GM13977 (cell line): Measurements from ENCODE around the gene CFAP161.
"Not testable (repeated sequence)": the region's sequence is repeated elsewhere in the genome, so short reads cannot be mapped to it uniquely, and the experiment has no call there.

Experiments used
- DNase-seq: peaks from one replicate; pipeline ENCODE4 v3.0.0; 2012; ENCODE audit warnings: low spot score
- CTCF ChIP-seq: IDR thresholded peaks from 2 replicates; pipeline ENCODE4 v1.5.1; 2012; ENCODE audit warnings: mild to moderate bottlenecking, control low read depth; ENCODE audit not compliant: insufficient read depth; ENCODE audit errors: extremely low read depth, missing control alignments
- in situ Hi-C: fragments of 300-500 bp; cut with MboI; formaldehyde crosslinking; loops from one replicate; pipeline ENCODE4 v1.12.0; 2022; ENCODE audit warnings: low sequenced_read_pairs, low pct_unique_long_range_greater_than_20kb, mixed read lengths, inconsistent platforms; ENCODE audit not compliant: unreplicated experiment

The CFAP161 gene

GRCh38 chr15:81120069-81120468, 14.0 kb upstream of the CFAP161 start:
- in situ Hi-C loops: no loop called here
- no peak for DNase-seq
- TF ChIP-seq CTCF: no peak

- in situ Hi-C loops: no loop called here
- TF ChIP-seq CTCF: no peak
- no peak for DNase-seq
Observed at GRCh38 chr15:81126892-81127291, 7.2 kb upstream of the CFAP161 start.

GRCh38 chr15:81141478-81141877, 7.4 kb downstream of the CFAP161 start:
- DNase-seq, in situ Hi-C loops: not testable (repeated sequence)

- DNase-seq: no peak
- in situ Hi-C loops: no loop called here
- no peak for TF ChIP-seq CTCF
Observed at GRCh38 chr15:81146006-81146405, 11.9 kb downstream of the CFAP161 start.

- no peak for TF ChIP-seq CTCF
- in situ Hi-C loops: no loop called here
- no peak for DNase-seq
Observed at GRCh38 chr15:81146466-81146865, 12.4 kb downstream of the CFAP161 start.

GRCh38 chr15:81151389-81151788, 17.3 kb downstream of the CFAP161 start:
- TF ChIP-seq CTCF: no peak
- DNase-seq: no peak
- in situ Hi-C loops: loop anchor here (10.0 kb wide), 1 partner anchor 113 kb away; no protein-coding TSS in a partner anchor

- DNase-seq: no peak
- in situ Hi-C loops: loop anchor here (10.0 kb wide), 1 partner anchor 112 kb away; no protein-coding TSS in a partner anchor
Observed at GRCh38 chr15:81152339-81152738, 18.3 kb downstream of the CFAP161 start.

More at GRCh38 chr15:81152339-81152738, 18.3 kb downstream of the CFAP161 start:
- peak; percentile 9 for TF ChIP-seq CTCF
